GM12873 (cell line): ENCODE results near the gene PEF1.

Experiments used
- TF ChIP-seq, protein P1 (sequence below): IDR thresholded peaks from 2 replicates; pipeline ENCODE4 v1.5.1; 2012; ENCODE audit warnings: low read depth, mild to moderate bottlenecking, moderate library complexity, low read length, control low read depth; ENCODE audit not compliant: insufficient read depth; ENCODE audit errors: missing control alignments

The PEF1 gene

DNA sequence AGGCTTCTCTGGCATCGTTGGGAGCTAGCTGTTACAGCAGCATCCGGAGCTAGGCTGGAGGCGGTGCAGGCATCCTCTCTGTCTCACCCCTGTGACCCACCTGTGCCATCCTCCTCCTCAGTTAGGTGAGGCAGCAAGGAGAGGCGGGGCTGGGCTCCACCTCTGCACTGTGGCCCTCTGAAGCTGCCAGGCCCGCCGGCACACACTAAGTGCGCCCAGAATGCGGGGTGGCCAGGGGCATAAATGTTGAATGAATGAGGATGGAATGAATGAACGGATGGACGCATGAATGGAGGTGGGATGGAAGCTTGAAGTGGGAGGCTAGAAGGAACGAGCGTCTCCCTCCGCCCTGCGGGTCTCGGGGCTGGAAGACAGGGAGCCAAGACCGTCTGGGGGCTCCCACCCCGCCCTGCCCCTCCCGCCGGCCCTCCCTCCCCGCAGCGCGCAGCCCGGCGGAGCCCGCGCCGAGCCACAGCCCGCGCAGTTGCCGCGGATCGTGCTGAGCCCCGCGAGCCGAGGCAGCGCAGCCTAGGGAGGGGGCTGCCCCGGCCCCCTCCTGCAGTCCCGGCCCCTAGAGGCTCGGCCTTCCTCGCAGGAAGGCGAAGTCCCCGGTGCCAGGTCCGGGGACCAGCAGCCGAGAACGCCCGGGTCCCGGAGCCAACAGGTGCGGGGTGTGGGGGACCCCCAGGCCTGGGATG, 27.3 kb downstream of the PEF1 start, which contains the start of gene HCRTR1:
Gene HCRTR1 (plus strand): TSS at position 472 of the 698 bp plus-strand sequence. CDS start 1,504 bp downstream, outside the sequence.
- TF ChIP-seq, protein P1, sequence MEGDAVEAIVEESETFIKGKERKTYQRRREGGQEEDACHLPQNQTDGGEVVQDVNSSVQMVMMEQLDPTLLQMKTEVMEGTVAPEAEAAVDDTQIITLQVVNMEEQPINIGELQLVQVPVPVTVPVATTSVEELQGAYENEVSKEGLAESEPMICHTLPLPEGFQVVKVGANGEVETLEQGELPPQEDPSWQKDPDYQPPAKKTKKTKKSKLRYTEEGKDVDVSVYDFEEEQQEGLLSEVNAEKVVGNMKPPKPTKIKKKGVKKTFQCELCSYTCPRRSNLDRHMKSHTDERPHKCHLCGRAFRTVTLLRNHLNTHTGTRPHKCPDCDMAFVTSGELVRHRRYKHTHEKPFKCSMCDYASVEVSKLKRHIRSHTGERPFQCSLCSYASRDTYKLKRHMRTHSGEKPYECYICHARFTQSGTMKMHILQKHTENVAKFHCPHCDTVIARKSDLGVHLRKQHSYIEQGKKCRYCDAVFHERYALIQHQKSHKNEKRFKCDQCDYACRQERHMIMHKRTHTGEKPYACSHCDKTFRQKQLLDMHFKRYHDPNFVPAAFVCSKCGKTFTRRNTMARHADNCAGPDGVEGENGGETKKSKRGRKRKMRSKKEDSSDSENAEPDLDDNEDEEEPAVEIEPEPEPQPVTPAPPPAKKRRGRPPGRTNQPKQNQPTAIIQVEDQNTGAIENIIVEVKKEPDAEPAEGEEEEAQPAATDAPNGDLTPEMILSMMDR, result no peak

DNA sequence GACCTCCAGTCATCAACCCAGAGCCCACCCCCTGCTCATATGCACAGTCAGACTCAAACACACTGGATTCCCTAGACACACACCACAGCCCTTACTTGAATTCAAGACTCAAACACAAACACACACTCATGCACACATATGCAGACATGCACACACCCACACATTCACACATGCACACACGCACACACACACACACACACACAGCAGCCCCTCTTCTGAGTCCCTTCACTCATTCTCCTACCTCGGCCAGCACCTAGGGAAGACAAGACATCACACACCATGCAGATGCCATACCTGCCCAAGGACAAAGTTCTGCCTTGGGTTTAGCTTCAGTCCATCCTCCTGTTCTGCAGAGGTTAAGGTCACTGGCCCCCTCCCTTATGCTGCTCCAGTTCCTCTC, 28.7 kb downstream of the PEF1 start:
- TF ChIP-seq, protein P1, result no peak

DNA sequence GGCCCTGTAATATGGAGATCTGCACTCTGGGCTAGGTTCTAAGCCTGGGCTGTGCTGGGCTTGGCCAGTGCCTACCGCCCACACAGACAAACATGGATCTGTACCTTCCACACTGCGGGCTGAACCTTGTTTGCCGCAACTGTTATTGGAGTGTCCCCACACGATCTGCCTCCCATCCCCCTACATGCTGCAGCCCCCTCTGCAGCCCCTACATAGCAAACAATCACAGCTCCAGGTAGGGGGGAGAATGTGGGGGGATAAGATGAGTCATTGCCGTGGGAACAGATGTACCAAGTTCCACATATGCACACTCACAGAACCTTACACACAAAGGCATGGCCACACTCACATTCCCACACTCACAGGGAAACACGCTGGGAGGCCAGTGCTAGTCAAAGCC, 29.3 kb downstream of the PEF1 start:
- TF ChIP-seq, protein P1, result no peak

DNA sequence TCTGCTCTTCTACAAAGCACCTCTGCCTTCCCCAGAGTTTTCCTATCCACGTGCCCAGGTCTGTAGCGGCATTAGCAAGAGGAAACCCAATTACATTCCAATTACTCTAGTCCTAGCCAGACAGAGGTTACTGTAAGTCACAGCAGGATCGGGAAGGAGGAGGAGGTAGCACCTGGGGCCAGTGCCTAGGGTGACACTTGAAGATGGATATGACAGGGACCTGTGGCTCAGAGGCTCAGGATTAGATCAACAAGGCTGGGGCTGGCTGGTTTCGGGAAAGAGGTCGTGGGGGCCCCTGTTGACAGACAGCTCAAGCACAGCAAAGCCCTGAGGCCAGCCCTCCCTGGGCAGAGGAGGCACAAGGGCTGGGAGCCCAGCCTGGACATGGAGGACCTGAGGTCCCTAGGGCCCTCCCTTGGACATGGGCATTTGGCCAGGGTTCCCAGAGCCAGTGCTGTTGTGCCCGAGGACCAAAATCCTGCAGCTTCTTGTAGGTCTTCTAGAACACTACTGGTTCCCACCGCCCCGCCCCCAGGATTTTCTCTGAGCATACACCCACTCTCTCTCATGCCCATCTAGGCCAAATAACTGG, 30.2 kb downstream of the PEF1 start:
- TF ChIP-seq, protein P1, result no peak

DNA sequence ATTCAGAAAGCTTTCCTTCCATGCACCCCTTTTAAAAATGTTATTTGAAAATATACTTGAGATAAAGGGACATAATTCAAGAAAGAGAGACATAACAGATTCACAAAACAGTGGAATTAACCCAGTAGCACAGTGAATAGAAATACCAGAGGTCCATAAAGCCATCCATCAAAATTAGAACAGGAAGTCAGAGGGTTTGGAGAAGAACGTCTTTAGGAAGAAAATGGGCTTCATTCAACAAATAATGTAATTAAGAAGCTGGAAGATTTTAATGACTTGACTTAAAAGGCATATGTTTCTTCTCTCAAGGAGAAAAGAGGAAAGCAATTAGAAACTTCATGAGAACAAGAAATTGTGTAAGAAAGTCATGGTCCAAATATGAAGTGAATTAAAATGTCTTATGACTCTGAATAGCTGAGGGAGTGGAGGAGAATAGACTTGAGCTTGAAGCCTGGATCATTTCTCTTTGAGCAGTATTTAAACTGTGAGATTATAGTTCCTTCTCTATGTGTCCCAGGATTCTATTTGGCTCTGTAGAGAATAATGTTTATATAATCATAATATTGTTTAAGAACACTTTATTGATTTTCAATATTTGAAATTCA, 35.1 kb downstream of the PEF1 start:
- TF ChIP-seq, protein P1, result no peak

DNA sequence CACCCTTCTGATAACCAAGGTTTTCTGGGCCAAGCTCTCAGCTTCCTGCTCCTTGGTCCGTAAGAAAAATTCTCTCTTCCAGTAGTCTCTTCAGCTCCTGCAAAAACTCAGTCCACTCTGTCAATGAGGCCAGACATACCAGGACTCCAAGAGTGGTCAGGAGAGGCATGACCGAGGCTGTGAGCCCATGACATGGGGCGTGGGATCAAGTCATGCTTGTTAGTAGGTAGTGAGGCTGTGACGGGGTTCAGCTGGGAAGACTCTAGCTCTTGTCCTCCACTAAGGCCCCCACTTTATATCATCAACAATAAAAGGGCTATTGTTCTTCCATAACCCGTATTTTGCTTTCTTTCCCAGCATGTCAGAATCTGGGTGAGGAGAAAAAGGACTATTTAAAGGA, 37.3 kb downstream of the PEF1 start:
- TF ChIP-seq, protein P1, result no peak

DNA sequence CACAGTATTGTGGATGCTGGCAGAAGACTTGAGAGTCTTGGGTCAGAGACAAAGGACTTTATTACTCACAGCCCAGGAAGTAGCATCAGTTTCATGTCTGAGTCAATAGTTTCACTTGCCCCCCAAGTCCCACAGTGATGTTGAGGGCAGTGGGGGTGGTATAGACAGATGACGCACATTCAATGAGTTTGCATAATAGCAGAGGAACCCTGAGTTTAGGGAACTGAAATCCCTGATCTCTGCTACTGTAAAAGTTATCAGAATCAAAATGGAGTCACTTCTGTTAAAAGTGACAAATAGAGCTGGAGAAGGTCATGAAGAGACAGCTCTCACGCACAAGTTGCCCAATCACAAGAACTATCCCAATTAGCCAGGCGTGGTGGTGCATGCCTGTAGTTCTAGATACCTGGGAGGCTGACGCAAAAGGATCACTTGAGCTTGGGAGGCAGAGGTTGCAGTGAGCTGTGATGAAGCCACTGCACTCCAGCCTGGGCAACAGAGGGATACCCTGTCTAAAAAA, 38.7 kb downstream of the PEF1 start:
- TF ChIP-seq, protein P1, result no peak
